AG09319 (cell line): ENCODE data around the gene CASKIN2.
"Not testable (repeated sequence)": the region's sequence is repeated elsewhere in the genome, so short reads cannot be mapped to it uniquely, and the experiment has no call there.

ENCODE experiments used
- DNase-seq: peaks from one replicate; pipeline ENCODE4 v3.0.0-alpha.2; 2010; ENCODE audit warnings: low read depth; ENCODE audit errors: extremely low read depth
- TF ChIP-seq, protein P1 (sequence below): IDR thresholded peaks from 2 replicates; pipeline ENCODE4 v1.5.1; 2011; ENCODE audit warnings: low read depth, mild to moderate bottlenecking, inconsistent platforms, low read length, moderate library complexity

Gene CASKIN2

GRCh38 chr17:75524269-75524969 is 9.1 kb upstream of the CASKIN2 start:
- no peak for DNase-seq
- TF ChIP-seq, protein P1, sequence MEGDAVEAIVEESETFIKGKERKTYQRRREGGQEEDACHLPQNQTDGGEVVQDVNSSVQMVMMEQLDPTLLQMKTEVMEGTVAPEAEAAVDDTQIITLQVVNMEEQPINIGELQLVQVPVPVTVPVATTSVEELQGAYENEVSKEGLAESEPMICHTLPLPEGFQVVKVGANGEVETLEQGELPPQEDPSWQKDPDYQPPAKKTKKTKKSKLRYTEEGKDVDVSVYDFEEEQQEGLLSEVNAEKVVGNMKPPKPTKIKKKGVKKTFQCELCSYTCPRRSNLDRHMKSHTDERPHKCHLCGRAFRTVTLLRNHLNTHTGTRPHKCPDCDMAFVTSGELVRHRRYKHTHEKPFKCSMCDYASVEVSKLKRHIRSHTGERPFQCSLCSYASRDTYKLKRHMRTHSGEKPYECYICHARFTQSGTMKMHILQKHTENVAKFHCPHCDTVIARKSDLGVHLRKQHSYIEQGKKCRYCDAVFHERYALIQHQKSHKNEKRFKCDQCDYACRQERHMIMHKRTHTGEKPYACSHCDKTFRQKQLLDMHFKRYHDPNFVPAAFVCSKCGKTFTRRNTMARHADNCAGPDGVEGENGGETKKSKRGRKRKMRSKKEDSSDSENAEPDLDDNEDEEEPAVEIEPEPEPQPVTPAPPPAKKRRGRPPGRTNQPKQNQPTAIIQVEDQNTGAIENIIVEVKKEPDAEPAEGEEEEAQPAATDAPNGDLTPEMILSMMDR = no peak

DNA sequence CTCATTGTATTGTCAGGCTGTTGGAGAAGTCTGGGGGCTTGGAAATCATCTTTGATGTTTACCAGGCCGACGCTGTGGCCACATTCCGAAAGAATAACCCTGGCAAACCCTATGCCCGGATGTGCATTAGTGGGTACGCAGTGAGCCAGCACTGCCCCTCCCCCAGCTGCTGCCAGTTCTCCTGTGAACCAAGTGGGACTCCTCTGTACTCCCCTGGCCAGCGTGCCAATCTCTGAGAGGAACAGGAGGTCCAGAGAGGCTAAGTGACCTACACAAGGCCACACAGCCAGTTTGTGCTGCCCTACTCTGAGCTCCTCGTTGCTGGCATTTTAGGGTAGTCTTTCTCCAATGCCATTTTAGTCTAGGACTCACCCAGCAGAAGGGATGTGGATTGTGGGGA is 8.3 kb upstream of the CASKIN2 start:
- TF ChIP-seq, protein P1 = no peak
- DNase-seq = no peak

- no peak for DNase-seq
- TF ChIP-seq, protein P1 = no peak
Observed at GRCh38 chr17:75521951-75522727, 6.8 kb upstream of the CASKIN2 start.

DNA sequence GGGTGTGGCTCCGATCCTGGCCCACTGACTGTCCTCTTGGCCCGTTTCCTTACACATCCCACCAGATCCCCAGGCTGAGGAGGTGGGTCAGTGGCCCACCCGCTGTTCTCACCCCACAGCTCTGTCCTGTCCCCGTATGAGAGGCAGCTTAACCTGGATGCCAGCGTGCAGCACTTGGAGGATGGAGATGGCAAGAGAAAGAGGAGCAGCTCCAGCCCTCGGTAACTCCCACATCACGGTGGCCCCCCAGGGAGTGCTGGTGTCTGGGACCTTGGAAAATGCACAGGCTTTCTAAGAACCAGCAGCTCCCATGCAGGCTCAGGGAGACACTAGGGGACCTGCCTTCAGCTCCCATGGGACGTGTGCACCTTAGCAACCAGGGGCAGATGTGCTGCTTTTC is 6.0 kb upstream of the CASKIN2 start:
- TF ChIP-seq, protein P1 = no peak
- no peak for DNase-seq

GRCh38 chr17:75520413-75520812 is 5.1 kb upstream of the CASKIN2 start:
- DNase-seq = not testable (repeated sequence)

- TF ChIP-seq, protein P1 = no peak
Observed at GRCh38 chr17:75518983-75519537, 3.7 kb upstream of the CASKIN2 start.

DNA sequence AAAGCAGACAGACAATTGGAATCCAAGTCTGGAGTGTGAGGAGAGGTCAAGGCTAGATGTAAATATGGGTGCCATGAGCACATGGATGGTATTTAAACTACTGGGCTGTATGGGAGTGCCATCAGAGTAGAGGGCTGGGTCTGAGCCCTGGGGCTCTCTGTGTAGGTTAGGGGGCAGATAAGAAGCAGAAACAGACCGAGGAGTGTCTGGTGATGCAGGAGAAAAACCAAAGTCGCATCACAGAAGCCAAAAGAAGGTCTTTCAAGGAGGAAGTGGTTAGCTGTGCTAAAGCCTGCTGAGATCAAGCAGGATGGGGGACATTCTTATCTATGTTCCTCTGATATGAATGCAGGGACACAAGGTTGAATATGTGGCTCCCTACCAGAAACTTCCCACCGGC is 2.9 kb upstream of the CASKIN2 start:
- no peak for DNase-seq

More at GRCh38 chr17:75518983-75519537, 3.7 kb upstream of the CASKIN2 start:
- DNase-seq = no peak

More for the DNA sequence above, 2.9 kb upstream of the CASKIN2 start:
- TF ChIP-seq, protein P1 = no peak
